NCI-H2171 treated with DMSO at 0.1 percent for 48 hours (cell line): ENCODE results near the gene PCK2.
"Not testable (repeated sequence)": the region's sequence is repeated elsewhere in the genome, so short reads cannot be mapped to it uniquely, and the experiment has no call there.

Source experiments
- DNase-seq: peaks from one replicate; lab custom pipeline; 2025; lab: John Stamatoyannopoulos, UW

PCK2 gene

GRCh38 chr14:24095271-24096068, 1.4 kb downstream of the PCK2 start:
- DNase-seq: no peak

- no peak for DNase-seq
These were observed 2.6 kb downstream of the PCK2 start for GRCh38 chr14:24096545-24097181.

DNA sequence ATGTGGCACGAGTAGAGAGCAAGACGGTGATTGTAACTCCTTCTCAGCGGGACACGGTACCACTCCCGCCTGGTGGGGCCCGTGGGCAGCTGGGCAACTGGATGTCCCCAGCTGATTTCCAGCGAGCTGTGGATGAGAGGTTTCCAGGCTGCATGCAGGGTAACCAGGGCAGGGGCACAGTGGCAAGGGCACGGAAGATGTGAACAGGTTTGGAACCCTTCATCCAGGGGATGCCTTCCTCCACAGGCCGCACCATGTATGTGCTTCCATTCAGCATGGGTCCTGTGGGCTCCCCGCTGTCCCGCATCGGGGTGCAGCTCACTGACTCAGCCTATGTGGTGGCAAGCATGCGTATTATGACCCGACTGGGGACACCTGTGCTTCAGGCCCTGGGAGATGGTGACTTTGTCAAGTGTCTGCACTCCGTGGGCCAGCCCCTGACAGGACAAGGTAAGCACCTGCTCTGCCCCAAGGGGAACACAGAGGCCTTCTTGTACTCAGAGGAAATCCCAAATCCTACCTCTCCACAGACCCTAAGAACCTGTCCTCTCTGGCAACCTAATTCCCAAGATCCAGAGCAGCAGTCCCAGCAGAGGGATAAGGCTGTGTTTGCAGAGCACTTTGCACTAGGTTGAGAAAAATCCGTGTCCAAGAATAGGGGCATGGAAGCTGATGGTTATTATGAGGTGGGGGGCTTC, 4.3 kb downstream of the PCK2 start:
- DNase-seq: no peak

DNA sequence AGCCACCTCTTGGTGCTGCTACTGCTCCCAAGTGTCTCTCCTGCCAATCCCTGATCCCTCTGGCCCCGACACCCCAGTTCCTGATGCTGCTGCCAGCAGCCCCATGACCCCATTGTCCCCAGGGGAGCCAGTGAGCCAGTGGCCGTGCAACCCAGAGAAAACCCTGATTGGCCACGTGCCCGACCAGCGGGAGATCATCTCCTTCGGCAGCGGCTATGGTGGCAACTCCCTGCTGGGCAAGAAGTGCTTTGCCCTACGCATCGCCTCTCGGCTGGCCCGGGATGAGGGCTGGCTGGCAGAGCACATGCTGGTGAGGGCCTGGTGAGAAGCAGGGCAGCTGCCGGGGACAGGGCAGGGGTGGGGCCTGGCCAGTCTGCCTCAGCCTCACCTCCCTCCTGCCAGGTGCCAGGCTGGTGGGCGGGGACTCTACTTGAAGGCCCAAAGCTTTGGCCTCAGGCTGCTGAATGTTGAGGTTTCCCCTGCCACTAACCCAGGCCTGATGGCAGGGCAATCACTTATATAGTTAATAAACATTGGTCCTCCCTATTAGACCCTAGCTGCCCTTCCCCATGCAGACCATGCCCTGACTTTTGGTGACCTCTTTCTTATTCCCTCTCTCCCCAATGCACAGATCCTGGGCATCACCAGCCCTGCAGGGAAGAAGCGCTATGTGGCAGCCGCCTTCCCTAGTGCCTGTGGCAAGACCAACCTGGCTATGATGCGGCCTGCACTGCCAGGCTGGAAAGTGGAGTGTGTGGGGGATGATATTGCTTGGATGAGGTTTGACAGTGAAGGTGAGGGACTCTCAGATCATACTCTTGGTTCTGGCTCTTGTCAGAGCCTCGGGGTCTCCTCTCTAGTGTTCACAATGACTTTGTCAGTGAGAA, 5.1 kb downstream of the PCK2 start:
- no peak for DNase-seq

DNA sequence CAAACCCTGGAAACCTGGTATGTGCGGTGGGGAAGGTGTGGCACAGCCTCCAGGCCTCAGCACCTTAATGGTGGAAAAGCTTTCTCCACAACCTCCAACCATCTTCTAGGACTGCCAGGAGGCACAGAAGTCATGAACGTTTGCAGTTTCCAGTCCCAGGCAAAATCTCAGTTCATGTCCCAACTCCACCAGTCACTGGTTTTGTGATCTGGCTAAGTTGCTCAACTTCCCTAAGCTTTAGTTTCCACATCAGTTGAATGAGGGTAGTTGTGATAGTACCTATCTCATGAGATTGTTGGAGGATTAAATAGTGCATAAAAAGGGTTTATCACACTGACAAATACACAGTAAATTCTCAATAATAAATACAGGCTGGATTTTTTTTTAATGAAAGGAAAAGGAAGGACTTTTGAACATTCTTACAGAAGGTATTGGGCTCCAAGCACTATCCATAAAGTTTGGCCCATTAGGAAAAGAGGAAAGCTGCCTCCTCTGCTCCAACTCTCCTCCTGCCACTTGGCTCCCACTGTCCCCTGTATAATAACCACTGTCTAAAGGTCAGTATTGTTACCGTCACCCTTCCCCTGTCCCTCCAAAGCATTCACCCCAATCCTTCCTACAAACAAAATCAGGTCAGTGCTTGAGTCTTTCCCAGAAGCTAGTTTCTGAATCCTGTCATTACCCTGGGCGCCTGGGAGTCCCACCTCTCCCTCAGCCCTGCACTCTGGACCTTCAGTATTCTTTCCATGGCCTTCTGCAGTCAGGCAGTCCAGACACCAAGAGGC, 6.3 kb downstream of the PCK2 start:
- no peak for DNase-seq

GRCh38 chr14:24100982-24101494, 6.9 kb downstream of the PCK2 start:
- DNase-seq: no peak

GRCh38 chr14:24102357-24103048, 8.4 kb downstream of the PCK2 start:
- DNase-seq: no peak

- DNase-seq: no peak
These were observed 9.3 kb downstream of the PCK2 start for GRCh38 chr14:24103451-24103850.

- DNase-seq: not testable (repeated sequence)
These were observed 11.6 kb downstream of the PCK2 start for GRCh38 chr14:24105609-24106239.

DNA sequence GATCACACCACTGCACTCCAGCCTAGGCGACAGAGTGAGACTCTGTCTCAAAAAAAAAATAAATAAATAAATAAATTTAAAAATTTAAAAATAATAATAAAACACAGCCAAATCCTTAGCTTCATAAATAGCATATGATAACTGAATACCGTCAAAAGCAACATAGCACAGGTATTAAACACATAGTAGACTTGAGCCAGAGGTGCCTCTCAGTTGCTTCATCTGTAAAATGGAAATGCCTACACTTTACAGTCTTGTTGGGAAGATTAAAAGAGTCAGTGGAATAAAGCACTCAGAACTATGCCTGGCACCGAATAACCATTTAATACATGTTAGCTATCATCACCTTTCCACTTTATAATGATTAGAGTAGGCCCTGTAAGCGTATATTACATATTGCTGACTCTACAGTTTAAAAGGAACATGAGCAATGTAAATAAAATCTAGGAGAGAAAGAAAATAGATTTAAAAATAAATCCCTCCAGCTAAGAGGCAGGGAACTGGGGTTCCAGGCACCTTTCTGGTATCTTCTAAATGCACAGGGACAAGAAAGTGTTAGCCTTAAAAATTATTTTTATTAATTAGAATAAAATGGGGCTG, 12.7 kb downstream of the PCK2 start:
- DNase-seq: no peak

DNA sequence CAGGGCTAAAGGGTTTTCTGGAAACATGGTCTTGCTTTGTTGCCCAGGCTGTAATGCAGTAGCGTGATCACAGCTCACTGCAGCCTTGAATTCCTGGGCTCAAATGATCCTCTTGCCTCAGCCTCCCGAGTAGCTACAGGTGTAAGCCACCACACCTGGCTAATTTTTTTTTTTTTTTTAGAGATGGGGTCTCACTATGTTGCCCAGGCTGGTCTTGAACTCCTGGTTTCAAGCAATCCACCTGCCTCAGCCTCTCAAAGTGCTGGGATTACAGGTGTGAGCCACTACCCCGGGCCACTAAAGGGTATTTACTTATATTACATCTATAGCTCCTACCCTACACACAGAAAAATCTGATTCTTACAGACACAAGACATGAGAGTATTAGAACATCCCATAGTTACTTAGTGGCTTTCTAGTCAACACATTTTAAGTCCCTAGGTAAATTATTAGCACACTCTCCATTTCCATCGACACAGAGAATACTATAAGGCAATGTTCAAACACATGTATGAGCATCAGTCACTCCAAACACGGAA, 14.3 kb downstream of the PCK2 start:
- DNase-seq: no peak

DNA sequence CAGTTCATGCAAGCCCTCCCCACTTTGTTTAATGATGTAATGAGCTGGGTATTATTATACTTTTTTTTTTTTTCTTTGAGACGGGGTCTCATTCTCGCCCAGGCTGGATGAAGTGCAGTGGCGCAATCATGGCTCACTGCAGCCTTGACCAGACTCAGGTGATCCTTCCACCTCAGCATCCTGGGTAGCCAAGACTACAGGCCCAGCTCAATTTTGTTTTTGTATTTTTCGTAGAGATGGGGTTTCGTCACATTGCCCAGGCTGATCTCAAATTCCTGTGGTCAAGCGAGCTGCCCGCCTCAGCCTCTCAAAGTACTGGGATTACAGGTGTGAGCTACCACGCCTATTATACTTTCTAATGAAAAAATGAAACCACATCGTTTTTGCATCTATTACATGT, 15.9 kb downstream of the PCK2 start:
- no peak for DNase-seq

- DNase-seq: no peak
These were observed 16.4 kb downstream of the PCK2 start for GRCh38 chr14:24110523-24110922.

- no peak for DNase-seq
These were observed 19.3 kb downstream of the PCK2 start for GRCh38 chr14:24113379-24113800.

DNA sequence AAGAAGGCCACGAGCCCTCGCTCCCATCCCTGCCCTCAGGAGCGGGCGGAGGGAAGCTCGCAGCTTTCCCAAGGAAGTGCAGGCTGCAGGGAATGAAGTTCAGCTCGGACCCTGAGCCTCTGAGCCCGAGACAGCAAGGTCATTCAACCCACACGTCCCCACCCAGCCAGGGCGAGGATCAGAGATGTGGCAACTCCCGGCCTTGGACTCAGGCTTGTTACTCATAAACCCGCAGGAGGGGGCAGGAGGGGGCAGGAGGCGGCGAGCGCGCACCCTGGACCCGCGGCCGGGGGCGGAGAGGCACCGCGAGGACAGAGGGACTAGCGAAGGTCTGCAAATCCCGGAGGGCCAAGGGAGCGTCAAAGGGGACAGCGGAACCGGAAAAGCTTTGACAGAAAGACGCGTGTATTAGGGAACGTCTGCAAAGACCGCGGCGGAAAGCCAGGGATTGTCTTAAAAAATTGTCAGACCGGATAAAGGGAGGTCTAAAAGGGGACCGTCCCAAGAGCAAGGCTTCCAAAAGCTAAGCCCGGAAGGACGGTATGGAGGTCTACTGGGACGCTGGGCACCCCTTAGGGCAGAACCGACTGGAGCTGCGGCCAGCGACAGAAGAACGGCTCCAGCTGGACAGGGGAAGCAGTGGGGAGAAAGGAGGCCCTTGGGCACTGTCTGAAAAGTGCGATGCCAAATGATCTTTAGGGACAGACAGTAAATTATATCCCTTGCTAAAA, 19.9 kb downstream of the PCK2 start:
- DNase-seq: peak; percentile 93

DNA sequence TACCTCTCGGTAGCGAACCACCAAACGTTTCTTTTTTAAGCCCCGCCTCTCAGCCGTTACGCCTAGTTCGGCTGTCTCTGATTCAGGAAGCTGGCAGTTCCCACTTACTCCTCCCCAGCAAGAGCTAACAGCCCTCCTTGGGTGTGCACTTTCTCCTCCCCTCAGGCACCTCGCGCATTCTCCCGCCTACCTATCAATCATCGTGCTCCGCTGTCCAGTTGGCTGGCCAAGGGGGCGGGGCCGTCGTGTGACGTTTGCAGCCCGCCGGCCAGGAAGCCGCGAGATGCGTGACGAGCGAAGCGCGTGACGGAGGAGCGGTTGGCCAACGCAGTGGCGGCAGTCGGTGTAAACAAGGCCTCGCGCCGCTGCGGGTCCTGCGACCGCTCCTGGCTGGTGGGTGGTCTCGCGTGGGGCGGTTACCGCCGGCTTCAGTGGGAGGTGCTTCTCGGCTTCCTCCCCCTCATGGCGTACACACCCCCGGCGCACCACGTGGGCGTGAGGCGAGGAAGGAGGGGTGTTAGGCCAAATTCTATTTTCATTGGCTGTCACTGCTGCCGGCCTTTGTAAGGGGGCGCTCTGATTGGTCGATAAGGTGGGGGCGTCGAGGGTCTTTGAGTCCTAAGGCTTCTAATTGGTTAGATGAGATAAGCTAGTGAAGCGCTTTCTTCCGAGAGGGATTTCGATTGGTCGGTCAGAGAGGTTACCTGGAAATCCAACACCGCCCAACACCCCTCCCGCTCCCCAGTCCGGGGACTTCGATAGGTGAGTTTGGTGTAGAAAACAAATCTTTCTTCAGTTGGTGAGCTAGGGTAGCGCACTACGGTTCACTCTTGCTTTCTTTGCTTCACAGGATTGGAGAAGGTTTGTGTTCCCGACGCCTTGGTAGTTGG, 20.7 kb downstream of the PCK2 start, which contains the start of the genes DCAF11 and NRL:
Gene DCAF11 (plus strand): TSS at position 246 of the 890 bp plus-strand sequence. CDS start 818 bp downstream, outside the sequence.
Gene NRL (minus strand): TSS at position 418 of the 890 bp plus-strand sequence. CDS start 32,101 bp downstream, outside the sequence.
- peak; percentile 100 for DNase-seq
